Kidney (tissue), 14 donors: ENCODE data around the gene CMTR2. TPM values are rescaled to one million over a fixed set of nuclear protein-coding genes. Genes with fewer than 3 reads are reported as not detected.

ENCODE experiments used
- DNase-seq, 5 donors: peaks; one replicate each; pipeline ENCODE4 v3.0.0-alpha.2; 2013 to 2020
- FAIRE-seq: peaks from 2 replicates; lab custom pipeline; 2012; peaks lifted over from hg19 to GRCh38; lab: Jason Lieb, UNC
- H3K27ac ChIP-seq, 2 donors: one replicate each; pipeline ENCODE4 v1.7.0; 2013; ENCODE audit warnings: low read depth in 2 of 2, low read length in 2 of 2, inconsistent platforms in 1 of 2
- H3K27me3 ChIP-seq: one replicate; pipeline ENCODE4 v1.7.1; 2013; ENCODE audit warnings: low read length, inconsistent platforms; ENCODE audit not compliant: control insufficient read depth, insufficient read depth
- H3K36me3 ChIP-seq, 3 donors: one replicate each; pipeline versions ENCODE4 v1.7.0 to v1.7.1; 2013; ENCODE audit warnings: low read length in 3 of 3, control low read depth in 1 of 3, inconsistent platforms in 1 of 3; ENCODE audit not compliant: insufficient read depth in 3 of 3, control insufficient read depth in 2 of 3
- H3K4me1 ChIP-seq, 3 donors: one replicate each; pipeline versions ENCODE4 v1.7.0 to v1.7.1; 2013; ENCODE audit warnings: low read length in 3 of 3, inconsistent platforms in 1 of 3, low read depth in 1 of 3; ENCODE audit not compliant: control insufficient read depth in 2 of 3, insufficient read depth in 2 of 3
- H3K4me3 ChIP-seq, 3 donors: one replicate each; pipeline versions ENCODE4 v1.7.0 to v1.8.1; 2013; ENCODE audit warnings: low read length in 3 of 3, control low read depth in 1 of 3, inconsistent platforms in 1 of 3
- H3K9ac ChIP-seq, 3 donors: one replicate each; pipeline versions ENCODE4 v1.7.0 to v1.7.1; 2013; ENCODE audit warnings: low read length in 3 of 3, control low read depth in 1 of 3, inconsistent platforms in 1 of 3
- H3K9me3 ChIP-seq, 3 donors: one replicate each; pipeline versions ENCODE4 v1.7.0 to v1.7.1; 2013; ENCODE audit warnings: low read length in 3 of 3, control low read depth in 1 of 3, inconsistent platforms in 1 of 3; ENCODE audit not compliant: control insufficient read depth in 2 of 3, insufficient read depth in 1 of 3
- CTCF ChIP-seq: IDR thresholded peaks from 3 replicates; pipeline ENCODE4 v1.5.1; 2012; ENCODE audit warnings: mild to moderate bottlenecking, moderate library complexity, borderline replicate concordance; ENCODE audit not compliant: insufficient read depth; ENCODE audit errors: extremely low read depth
- intact Hi-C: fragments of 100-400 bp; cut with DNase I; formaldehyde crosslinking; loops from one replicate; pipeline ENCODE4 v1.11.1; 2022
- polyA plus RNA-seq: library from polyadenylated mRNA; stranded (reverse); fragments of 350-450 nt; fragmentation: Illumina TruSeq; extraction: RNeasy Lipid Tissue Mini Kit (QIAGEN cat#74804); gene quantifications from one replicate; pipeline ENCODE4 v1.2.3, GENCODE V29; 2014; ENCODE audit warnings: low read depth, low replicate concordance; ENCODE audit not compliant: insufficient read depth
- total RNA-seq: library from RNA; stranded (reverse); fragmentation: NEBNext Ultra II Directional; extraction: Animal tissue kit (Norgen Biotek cat#: 25700); gene quantifications from one replicate; pipeline ENCODE4 v1.2.1, GENCODE V29; 2021
- donor health status: control.
- donor health status: control.
- donor health status: control.
- donor health status: control.
- donor health status: control.
- donor health status: DM: yes; HTN: yes; CAD: no.
- donor health status: Normal renal cell carcinoma (clear cell type).

CMTR2 gene
- total and polyA plus RNA-seq, 2 donors from 2014 or later: 8.0 to 21.5 TPM

GRCh38 chr16:71247478-71247877 lies 41.7 kb downstream of the CMTR2 start:
- FAIRE-seq (no peak), DNase-seq (no peak)
- TF ChIP-seq CTCF: no peak
- intact Hi-C loops: no loop called here
- no peaks in the 10 kb centered on the region for H3K9me3 ChIP-seq
- H3K4me3 ChIP-seq: no peak overlapping the region
- H3K27ac ChIP-seq: no peak overlapping the region
- H3K27me3 ChIP-seq: no peaks in the 10 kb centered on the region
- no peaks in the 10 kb centered on the region for H3K36me3 ChIP-seq
- no peak overlapping the region for H3K9ac ChIP-seq
- H3K4me1 ChIP-seq: no peaks in the 10 kb centered on the region

GRCh38 chr16:71246309-71246708 lies 42.9 kb downstream of the CMTR2 start:
- Histone ChIP-seq H3K4me1 (no peaks in the 10 kb centered on the region), H3K27ac (no peak overlapping the region), H3K4me3 (no peak overlapping the region), H3K27me3 (no peaks in the 10 kb centered on the region), H3K9me3 (no peaks in the 10 kb centered on the region), H3K36me3 (no peaks in the 10 kb centered on the region), H3K9ac (no peak overlapping the region)
- no peak for TF ChIP-seq CTCF
- no peak for DNase-seq
- intact Hi-C loops: no loop called here
- FAIRE-seq: no peak

- no peak for FAIRE-seq
- no peak for TF ChIP-seq CTCF
- Histone ChIP-seq H3K27me3 (no peaks in the 10 kb centered on the region), H3K9me3 (no peaks in the 10 kb centered on the region), H3K9ac (no peak overlapping the region), H3K27ac (no peak overlapping the region), H3K4me1 (no peaks in the 10 kb centered on the region), H3K4me3 (no peak overlapping the region), H3K36me3 (no peaks in the 10 kb centered on the region)
- no peak for DNase-seq
- intact Hi-C loops: no loop called here
Observed at GRCh38 chr16:71244521-71244920, 44.7 kb downstream of the CMTR2 start.

- H3K9me3 ChIP-seq: no peaks in the 10 kb centered on the region
- no peaks in the 10 kb centered on the region for H3K36me3 ChIP-seq
Observed at GRCh38 chr16:71242601-71243000, 46.6 kb downstream of the CMTR2 start.

More at GRCh38 chr16:71242601-71243000, 46.6 kb downstream of the CMTR2 start:
- H3K4me3 ChIP-seq: no peak overlapping the region
- H3K27ac ChIP-seq: no peak overlapping the region
- no peak for TF ChIP-seq CTCF
- intact Hi-C loops: no loop called here
- no peak overlapping the region for H3K9ac ChIP-seq
- H3K27me3 ChIP-seq: no peaks in the 10 kb centered on the region
- FAIRE-seq (no peak), DNase-seq (no peak)
- no peaks in the 10 kb centered on the region for H3K4me1 ChIP-seq
